Progenitor cell of endocrine pancreas (in vitro differentiated cells): ENCODE results near the gene ZSWIM7. TPM values are rescaled to one million over a fixed set of nuclear protein-coding genes. Genes with fewer than 3 reads are reported as not detected.

Experiments
- DNase-seq: peaks from one replicate; pipeline ENCODE4 v3.0.0; 2021; ENCODE audit warnings: low spot score; ENCODE audit not compliant: unreplicated experiment
- H3K27ac Mint-ChIP-seq: 2 replicates; pipeline ENCODE4 v1.8.0; 2021; ENCODE audit warnings: mild to moderate bottlenecking, moderate library complexity, mixed read lengths
- H3K27me3 Mint-ChIP-seq: 2 replicates; pipeline ENCODE4 v1.8.0; 2021; ENCODE audit warnings: mixed read lengths
- H3K36me3 Mint-ChIP-seq: 2 replicates; pipeline ENCODE4 v1.8.0; 2022; ENCODE audit warnings: mixed read lengths; ENCODE audit not compliant: insufficient read depth
- H3K4me1 Mint-ChIP-seq: 2 replicates; pipeline ENCODE4 v1.8.0; 2021; ENCODE audit warnings: low read depth, mixed read lengths
- H3K4me3 Mint-ChIP-seq: 2 replicates; pipeline ENCODE4 v1.8.0; 2021; ENCODE audit warnings: low read depth, mild to moderate bottlenecking, moderate library complexity, mixed read lengths
- H3K9me3 Mint-ChIP-seq: 2 replicates; pipeline ENCODE4 v1.8.0; 2021; ENCODE audit warnings: low read depth, mixed read lengths
- total RNA-seq: library from RNA; stranded (reverse); gene quantifications from 2 replicates; pipeline ENCODE4 v1.2.1, GENCODE V29; 2021
- TF ChIP-seq, protein P1 (sequence below): fragments of 200-600 bp; sonication (generic); IDR thresholded peaks from one replicate; pipeline ENCODE4 v1.5.0; 2021; ENCODE audit warnings: antibody characterized with exemption, mild to moderate bottlenecking; ENCODE audit not compliant: unreplicated experiment

ZSWIM7 gene
- total RNA-seq, 1 donor from 2014 or later = 27.9 TPM

DNA sequence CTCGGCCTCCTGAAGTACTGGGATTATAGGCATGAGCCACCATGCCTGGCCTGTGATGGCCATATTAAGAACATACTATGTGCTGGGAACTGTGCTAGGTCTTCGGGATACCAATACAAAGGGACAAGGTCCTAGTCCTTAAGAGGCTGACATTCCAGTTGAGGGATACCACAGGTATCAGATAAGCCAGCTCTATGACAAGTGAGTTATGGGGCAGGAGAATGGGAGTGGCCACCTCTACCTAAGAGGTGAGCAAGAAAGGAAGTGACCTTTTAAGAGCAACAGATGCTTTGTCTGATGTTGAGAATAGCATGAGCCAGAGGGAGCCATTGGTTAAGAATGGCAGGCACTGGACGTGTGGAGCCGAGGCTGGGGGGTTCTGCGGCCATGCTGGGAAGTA lies 27.6 kb downstream of the ZSWIM7 start:
- TF ChIP-seq, protein P1, sequence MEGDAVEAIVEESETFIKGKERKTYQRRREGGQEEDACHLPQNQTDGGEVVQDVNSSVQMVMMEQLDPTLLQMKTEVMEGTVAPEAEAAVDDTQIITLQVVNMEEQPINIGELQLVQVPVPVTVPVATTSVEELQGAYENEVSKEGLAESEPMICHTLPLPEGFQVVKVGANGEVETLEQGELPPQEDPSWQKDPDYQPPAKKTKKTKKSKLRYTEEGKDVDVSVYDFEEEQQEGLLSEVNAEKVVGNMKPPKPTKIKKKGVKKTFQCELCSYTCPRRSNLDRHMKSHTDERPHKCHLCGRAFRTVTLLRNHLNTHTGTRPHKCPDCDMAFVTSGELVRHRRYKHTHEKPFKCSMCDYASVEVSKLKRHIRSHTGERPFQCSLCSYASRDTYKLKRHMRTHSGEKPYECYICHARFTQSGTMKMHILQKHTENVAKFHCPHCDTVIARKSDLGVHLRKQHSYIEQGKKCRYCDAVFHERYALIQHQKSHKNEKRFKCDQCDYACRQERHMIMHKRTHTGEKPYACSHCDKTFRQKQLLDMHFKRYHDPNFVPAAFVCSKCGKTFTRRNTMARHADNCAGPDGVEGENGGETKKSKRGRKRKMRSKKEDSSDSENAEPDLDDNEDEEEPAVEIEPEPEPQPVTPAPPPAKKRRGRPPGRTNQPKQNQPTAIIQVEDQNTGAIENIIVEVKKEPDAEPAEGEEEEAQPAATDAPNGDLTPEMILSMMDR = no peak
- Mint-ChIP-seq H3K4me1 (peaks cover 4% of the 10 kb centered on the region), H3K27ac (peak overlapping the region; percentile 7), H3K27me3 (peaks cover 6% of the 10 kb centered on the region), H3K4me3 (no peak overlapping the region), H3K36me3 (peaks cover 7% of the 10 kb centered on the region), H3K9me3 (no peaks in the 10 kb centered on the region)
- DNase-seq = no peak

- Mint-ChIP-seq H3K27me3 (peaks cover 6% of the 10 kb centered on the region), H3K27ac (no peak overlapping the region), H3K4me1 (peaks cover 10% of the 10 kb centered on the region), H3K36me3 (peaks cover 6% of the 10 kb centered on the region), H3K4me3 (no peak overlapping the region), H3K9me3 (no peaks in the 10 kb centered on the region)
- no peak for DNase-seq
- TF ChIP-seq, protein P1 = no peak
These were observed 28.3 kb downstream of the ZSWIM7 start for GRCh38 chr17:15971098-15971678.

GRCh38 chr17:15970500-15970899 lies 29.0 kb downstream of the ZSWIM7 start:
- peaks cover 6% of the 10 kb centered on the region for H3K27me3 Mint-ChIP-seq

DNA sequence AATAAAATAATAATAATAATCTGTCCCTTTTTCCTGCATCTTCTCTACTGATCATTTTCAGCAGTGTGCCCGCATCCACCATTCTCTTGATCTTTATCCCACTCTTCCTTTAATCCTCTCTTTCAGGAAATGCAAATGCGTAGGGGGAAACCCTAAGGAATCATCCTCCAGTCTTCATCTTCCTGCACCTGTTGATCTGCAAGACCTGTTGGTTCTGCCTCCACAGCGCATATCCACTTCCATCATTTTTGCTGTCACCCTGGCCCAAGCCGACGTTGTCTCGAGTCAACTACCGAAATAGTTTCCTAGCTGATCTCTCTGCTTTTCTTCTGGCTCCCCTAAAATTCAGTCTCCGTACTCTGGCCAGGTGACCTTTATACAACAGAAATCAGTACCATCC lies 30.0 kb downstream of the ZSWIM7 start:
- H3K27ac Mint-ChIP-seq = no peak overlapping the region
- H3K9me3 Mint-ChIP-seq = no peaks in the 10 kb centered on the region
- no peak overlapping the region for H3K4me3 Mint-ChIP-seq
- no peak for DNase-seq
- TF ChIP-seq, protein P1 = no peak
- no peaks in the 10 kb centered on the region for H3K36me3 Mint-ChIP-seq
- H3K27me3 Mint-ChIP-seq = peaks cover 6% of the 10 kb centered on the region
- peaks cover 16% of the 10 kb centered on the region for H3K4me1 Mint-ChIP-seq

More at GRCh38 chr17:15970500-15970899, 29.0 kb downstream of the ZSWIM7 start:
- Mint-ChIP-seq H3K9me3 (no peaks in the 10 kb centered on the region), H3K36me3 (peaks cover 6% of the 10 kb centered on the region), H3K4me1 (peaks cover 13% of the 10 kb centered on the region), H3K27ac (no peak overlapping the region), H3K4me3 (no peak overlapping the region)
- DNase-seq = no peak
- TF ChIP-seq, protein P1 = no peak

DNA sequence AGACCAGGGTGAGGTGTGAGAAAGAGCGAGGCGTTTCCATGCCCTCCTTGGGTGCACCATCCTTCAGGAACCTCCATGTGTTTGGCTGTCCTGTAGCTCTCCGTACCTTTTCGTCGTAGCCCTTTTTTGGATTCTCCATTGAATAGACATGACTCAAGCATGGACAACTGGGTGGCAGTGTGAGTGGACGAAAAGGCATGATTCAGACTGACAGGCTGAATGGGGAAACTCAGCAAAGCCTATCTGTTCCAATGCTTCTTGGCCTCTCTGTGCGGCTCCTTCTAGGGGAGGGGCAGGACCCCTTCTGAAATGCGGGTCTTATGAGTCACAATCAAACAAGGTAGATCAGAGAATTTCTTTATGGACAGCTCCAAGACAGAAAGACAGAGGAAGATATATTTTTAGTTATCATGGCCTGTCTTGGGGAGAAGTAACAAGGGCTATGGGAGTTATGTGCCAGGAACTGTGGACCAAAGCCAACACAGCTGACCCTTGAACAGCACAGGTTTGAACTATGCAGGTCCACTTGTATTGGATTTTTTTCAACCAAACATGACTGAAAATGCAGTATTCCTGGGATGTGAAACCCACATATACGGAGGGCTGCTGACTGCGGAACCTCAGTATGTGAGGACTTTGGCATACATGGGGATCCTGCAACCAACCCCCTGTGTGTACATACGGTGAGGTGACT lies 31.7 kb downstream of the ZSWIM7 start:
- no peaks in the 10 kb centered on the region for H3K9me3 Mint-ChIP-seq
- DNase-seq = no peak
- H3K27me3 Mint-ChIP-seq = peaks cover 6% of the 10 kb centered on the region
- no peak overlapping the region for H3K4me3 Mint-ChIP-seq
- no peaks in the 10 kb centered on the region for H3K36me3 Mint-ChIP-seq
- H3K27ac Mint-ChIP-seq = peak overlapping the region; percentile 15
- peaks cover 16% of the 10 kb centered on the region for H3K4me1 Mint-ChIP-seq
- TF ChIP-seq, protein P1 = no peak
